ENCODE results near the gene IL27RA. TPM values are rescaled to one million over a fixed set of nuclear protein-coding genes. Genes with fewer than 3 reads are reported as not detected.
A peak's percentile ranks its signal among the peaks of the same experiment; 100 is the strongest.

The IL27RA gene
- 1 to 10 TPM; 1.0 to 10.0 (median 3.7) TPM for total RNA-seq

- intact Hi-C loops (cut with DNase I; ENCODE audit: low total_unique reads) = no loop called here
These were observed at the start of gene IL27RA for GRCh38 chr19:14031719-14032480. Gene IL27RA (plus strand): TSS chr19:14031762. CDS start chr19:14031873, 111 bp downstream.

GRCh38 chr19:13981988-13982501 is 49.5 kb upstream of the IL27RA start:
- intact Hi-C loops (cut with DNase I; ENCODE audit: low total_unique reads) = no loop called here
- no peak for TF ChIP-seq CTCF (IDR thresholded peaks at IDR 0.05)
- Histone ChIP-seq H3K4me1 (peaks cover 0 to 6% of the 10 kb centered on the region in 2 donors), H3K27ac (no peak overlapping the region), H3K9me3 (no peaks in the 10 kb centered on the region), H3K4me3 (no peak overlapping the region), H3K27me3 (no peaks in the 10 kb centered on the region), H3K36me3 (no peaks in the 10 kb centered on the region)
- DNase-seq = no peak

More at GRCh38 chr19:14031719-14032480, at the start of gene IL27RA:
- DNase-seq = peak; percentile 31 to 35
- Histone ChIP-seq H3K27me3 (peaks cover 0 to 8% of the 10 kb centered on the region in 2 donors), H3K4me1 (no peaks in the 10 kb centered on the region), H3K36me3 (no peaks in the 10 kb centered on the region), H3K4me3 (peak within 1 kb of the TSS; percentile 31 to 36), H3K27ac (peak within 1 kb of the TSS; percentile 46 to 50), H3K9me3 (no peaks in the 10 kb centered on the region)
- TF ChIP-seq POLR2A (IDR thresholded peaks at IDR 0.05) (peak in 1 of 2 donors; percentile 21), CTCF (IDR thresholded peaks at IDR 0.05) (peak; percentile 21 to 54 (median 40))

- intact Hi-C loops (cut with DNase I; ENCODE audit: low total_unique reads) = no loop called here
- Histone ChIP-seq H3K4me1 (peaks cover 0 to 6% of the 10 kb centered on the region in 2 donors), H3K27ac (no peak overlapping the region), H3K4me3 (no peak overlapping the region), H3K36me3 (no peaks in the 10 kb centered on the region), H3K9me3 (no peaks in the 10 kb centered on the region), H3K27me3 (no peaks in the 10 kb centered on the region)
- no peak for TF ChIP-seq CTCF (IDR thresholded peaks at IDR 0.05)
- no peak for TF ChIP-seq POLR2A (IDR thresholded peaks at IDR 0.05)
- DNase-seq = no peak
These were observed 48.8 kb upstream of the IL27RA start for GRCh38 chr19:13982773-13983172.

- Histone ChIP-seq H3K36me3 (no peaks in the 10 kb centered on the region), H3K4me1 (peaks cover 0 to 6% of the 10 kb centered on the region in 2 donors)
- intact Hi-C loops (cut with DNase I; ENCODE audit: low total_unique reads) = no loop called here
These were observed 48.2 kb upstream of the IL27RA start for GRCh38 chr19:13983213-13983889.

More at GRCh38 chr19:13983213-13983889, 48.2 kb upstream of the IL27RA start:
- TF ChIP-seq CTCF (IDR thresholded peaks at IDR 0.05) (no peak), POLR2A (IDR thresholded peaks at IDR 0.05) (no peak)
- no peak for DNase-seq
- H3K9me3 ChIP-seq = no peaks in the 10 kb centered on the region
- H3K4me3 ChIP-seq = no peak overlapping the region
- H3K27me3 ChIP-seq = no peaks in the 10 kb centered on the region
- no peak overlapping the region for H3K27ac ChIP-seq

Measured in uterus (tissue), 4 donors.